Measurements from ENCODE around the gene ACAT1. TPM values are rescaled to one million over a fixed set of nuclear protein-coding genes. Genes with fewer than 3 reads are reported as not detected.
A peak's percentile ranks its signal among the peaks of the same experiment; 100 is the strongest.

The ACAT1 gene
- total RNA-seq, 1 donor from 2014 or later, result 50.9 TPM

DNA sequence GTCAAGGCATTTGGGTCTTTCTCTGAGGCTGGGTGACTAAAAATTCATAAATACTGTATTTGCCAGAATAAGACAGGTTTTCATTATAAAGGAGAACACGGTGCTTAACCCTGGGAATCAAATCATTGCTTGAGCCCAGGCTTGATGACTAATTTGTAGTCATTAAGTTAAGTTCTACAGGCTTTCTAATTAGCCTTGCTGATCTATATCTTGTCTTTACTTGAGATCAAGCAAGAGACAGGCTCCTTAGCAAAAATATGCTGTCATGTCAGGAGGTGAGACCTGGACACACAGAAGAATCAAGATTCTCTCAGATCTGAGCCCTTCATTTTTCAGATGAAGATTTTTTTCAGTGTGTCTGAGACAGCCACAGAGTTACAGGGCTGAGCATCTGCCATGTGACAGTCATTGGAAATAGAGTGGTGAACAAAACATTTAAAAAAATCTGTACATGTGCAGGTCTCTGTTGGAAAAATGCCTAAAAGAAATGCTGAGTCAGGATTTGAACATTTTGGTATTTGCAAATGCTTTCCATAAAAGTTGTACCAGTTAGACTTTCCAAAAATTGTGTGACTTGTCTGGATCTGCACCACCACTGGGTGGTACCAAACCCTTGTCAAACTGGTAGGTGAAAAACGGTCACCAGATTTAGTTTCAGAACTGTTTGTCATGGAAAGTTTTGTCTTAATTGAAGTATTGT, 14.6 kb downstream of the ACAT1 start:
- DNase-seq (ENCODE audit: low spot score), result no peak
- Histone ChIP-seq H3K4me2 (no peak overlapping the region), H2AFZ (replicated peaks) (no peak overlapping the region), H3K79me2 (ENCODE audit: low read depth) (no peaks in the 10 kb centered on the region), H3K36me3 (no peaks in the 10 kb centered on the region), H4K20me1 (ENCODE audit: low read depth) (no peaks in the 10 kb centered on the region), H3K4me1 (no peaks in the 10 kb centered on the region), H3K9me3 (ENCODE audit: low read depth) (no peaks in the 10 kb centered on the region), H3K4me3 (no peak overlapping the region), H3K9ac (no peak overlapping the region), H3F3A (ENCODE audit: low read depth) (peaks cover 3% of the 10 kb centered on the region), H3K27me3 (no peaks in the 10 kb centered on the region), H3K27ac (no peak overlapping the region)
- Mint-ChIP-seq H3K27me3 (ENCODE audit: insufficient read depth, low read depth) (no peaks in the 10 kb centered on the region), H3K4me1 (no peaks in the 10 kb centered on the region), H3K4me3 (no peak overlapping the region), H3K36me3 (peaks cover 13% of the 10 kb centered on the region), H3K9me3 (no peaks in the 10 kb centered on the region), H3K27ac (no peak overlapping the region)
- TF ChIP-seq, protein P1, sequence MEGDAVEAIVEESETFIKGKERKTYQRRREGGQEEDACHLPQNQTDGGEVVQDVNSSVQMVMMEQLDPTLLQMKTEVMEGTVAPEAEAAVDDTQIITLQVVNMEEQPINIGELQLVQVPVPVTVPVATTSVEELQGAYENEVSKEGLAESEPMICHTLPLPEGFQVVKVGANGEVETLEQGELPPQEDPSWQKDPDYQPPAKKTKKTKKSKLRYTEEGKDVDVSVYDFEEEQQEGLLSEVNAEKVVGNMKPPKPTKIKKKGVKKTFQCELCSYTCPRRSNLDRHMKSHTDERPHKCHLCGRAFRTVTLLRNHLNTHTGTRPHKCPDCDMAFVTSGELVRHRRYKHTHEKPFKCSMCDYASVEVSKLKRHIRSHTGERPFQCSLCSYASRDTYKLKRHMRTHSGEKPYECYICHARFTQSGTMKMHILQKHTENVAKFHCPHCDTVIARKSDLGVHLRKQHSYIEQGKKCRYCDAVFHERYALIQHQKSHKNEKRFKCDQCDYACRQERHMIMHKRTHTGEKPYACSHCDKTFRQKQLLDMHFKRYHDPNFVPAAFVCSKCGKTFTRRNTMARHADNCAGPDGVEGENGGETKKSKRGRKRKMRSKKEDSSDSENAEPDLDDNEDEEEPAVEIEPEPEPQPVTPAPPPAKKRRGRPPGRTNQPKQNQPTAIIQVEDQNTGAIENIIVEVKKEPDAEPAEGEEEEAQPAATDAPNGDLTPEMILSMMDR (IDR thresholded peaks at IDR 0.05), result peak; percentile 33
- TF ChIP-seq EZH2 (IDR thresholded peaks at IDR 0.05) (no peak), EZH2phosphoT487 (IDR thresholded peaks at IDR 0.05) (no peak)

DNA sequence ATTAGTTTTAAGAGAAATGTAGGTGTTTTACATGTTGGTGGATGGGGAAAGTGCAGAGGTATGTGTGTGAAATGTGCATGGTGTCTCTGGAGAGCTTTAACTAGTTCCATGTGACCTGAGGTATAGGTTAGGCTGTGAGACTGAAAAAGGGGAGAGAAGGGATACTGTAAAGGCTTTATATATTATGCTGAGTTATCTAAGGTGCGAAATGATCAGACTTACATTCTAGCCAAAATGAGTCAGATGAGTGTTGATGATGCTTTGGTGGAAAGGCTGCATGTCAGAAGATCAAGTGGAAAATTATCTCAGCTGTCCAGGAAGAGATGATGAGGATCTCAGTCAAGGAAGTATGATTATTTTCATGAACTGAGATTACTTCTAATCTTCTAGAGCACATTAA, 15.8 kb downstream of the ACAT1 start:
- H3K27ac ChIP-seq, result no peak overlapping the region
- H3K27ac Mint-ChIP-seq, result no peak overlapping the region
- peaks cover 14% of the 10 kb centered on the region for H3K36me3 Mint-ChIP-seq
- no peaks in the 10 kb centered on the region for H3F3A ChIP-seq (ENCODE audit: low read depth)
- H3K27me3 ChIP-seq, result no peaks in the 10 kb centered on the region
- H3K4me3 ChIP-seq, result no peak overlapping the region
- H3K36me3 ChIP-seq, result no peaks in the 10 kb centered on the region
- no peaks in the 10 kb centered on the region for H3K27me3 Mint-ChIP-seq (ENCODE audit: insufficient read depth, low read depth)
- TF ChIP-seq EZH2 (IDR thresholded peaks at IDR 0.05) (no peak), EZH2phosphoT487 (IDR thresholded peaks at IDR 0.05) (no peak)
- TF ChIP-seq, protein P1 (IDR thresholded peaks at IDR 0.05), result no peak
- H3K4me3 Mint-ChIP-seq, result no peak overlapping the region
- no peaks in the 10 kb centered on the region for H3K4me1 Mint-ChIP-seq
- no peak overlapping the region for H3K9ac ChIP-seq
- H3K4me2 ChIP-seq, result no peak overlapping the region
- H3K9me3 Mint-ChIP-seq, result no peaks in the 10 kb centered on the region
- H2AFZ ChIP-seq (replicated peaks), result no peak overlapping the region
- no peaks in the 10 kb centered on the region for H4K20me1 ChIP-seq (ENCODE audit: low read depth)
- no peak for DNase-seq (ENCODE audit: low spot score)
- H3K9me3 ChIP-seq (ENCODE audit: low read depth), result no peaks in the 10 kb centered on the region
- H3K4me1 ChIP-seq, result no peaks in the 10 kb centered on the region
- no peaks in the 10 kb centered on the region for H3K79me2 ChIP-seq (ENCODE audit: low read depth)

DNA sequence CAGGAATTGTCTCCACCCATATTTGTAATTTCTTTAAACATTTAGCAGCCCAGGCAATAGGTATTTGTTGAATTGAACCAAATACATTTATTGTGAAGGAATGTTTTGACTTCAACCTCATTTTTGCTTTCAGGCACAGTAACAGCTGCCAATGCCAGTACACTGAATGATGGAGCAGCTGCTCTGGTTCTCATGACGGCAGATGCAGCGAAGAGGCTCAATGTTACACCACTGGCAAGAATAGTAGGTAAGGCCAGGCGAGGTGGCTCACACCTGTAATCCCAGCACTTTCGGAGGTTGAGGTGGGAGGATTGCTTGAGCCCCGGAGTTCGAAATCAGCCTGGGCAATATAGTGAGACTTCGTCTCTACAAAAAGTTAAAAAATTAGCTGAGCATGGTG, 20.9 kb downstream of the ACAT1 start:
- Histone ChIP-seq H3K27ac (no peak overlapping the region), H3K4me2 (no peak overlapping the region), H3K9ac (no peak overlapping the region), H3K36me3 (peaks cover 5% of the 10 kb centered on the region), H3K79me2 (ENCODE audit: low read depth) (no peaks in the 10 kb centered on the region), H3K4me3 (no peak overlapping the region), H3K9me3 (ENCODE audit: low read depth) (no peaks in the 10 kb centered on the region), H3K4me1 (no peaks in the 10 kb centered on the region), H4K20me1 (ENCODE audit: low read depth) (no peaks in the 10 kb centered on the region), H3K27me3 (no peaks in the 10 kb centered on the region), H2AFZ (replicated peaks) (no peak overlapping the region), H3F3A (ENCODE audit: low read depth) (no peaks in the 10 kb centered on the region)
- TF ChIP-seq EZH2 (IDR thresholded peaks at IDR 0.05), result no peak
- TF ChIP-seq, protein P1 (IDR thresholded peaks at IDR 0.05), result no peak
- TF ChIP-seq EZH2phosphoT487 (IDR thresholded peaks at IDR 0.05), result no peak
- H3K27me3 Mint-ChIP-seq (ENCODE audit: insufficient read depth, low read depth), result no peaks in the 10 kb centered on the region
- H3K27ac Mint-ChIP-seq, result no peak overlapping the region
- H3K4me3 Mint-ChIP-seq, result no peak overlapping the region
- DNase-seq (ENCODE audit: low spot score), result no peak
- no peaks in the 10 kb centered on the region for H3K4me1 Mint-ChIP-seq
- peaks cover 21% of the 10 kb centered on the region for H3K36me3 Mint-ChIP-seq
- no peaks in the 10 kb centered on the region for H3K9me3 Mint-ChIP-seq
